ENCODE results near the gene RSF1.
"Not testable (repeated sequence)": the region's sequence is repeated elsewhere in the genome, so short reads cannot be mapped to it uniquely, and the experiment has no call there.

RSF1 gene

GRCh38 chr11:77650123-77650522, 170.4 kb downstream of the RSF1 start:
- Histone ChIP-seq H3K9me3 (ENCODE audit: control insufficient read depth in 5 of 5, low read length in 5 of 5) (no peaks in the 10 kb centered on the region), H3K36me3 (ENCODE audit: control insufficient read depth in 5 of 5, insufficient read depth in 5 of 5, low read length in 5 of 5) (no peaks in the 10 kb centered on the region), H3K4me3 (ENCODE audit: low read depth in 1 of 5, low read length in 5 of 5) (no peak overlapping the region), H3K27ac (ENCODE audit: low read depth, low read length) (no peak overlapping the region), H3K9ac (ENCODE audit: low read length in 5 of 5) (no peak overlapping the region), H3K4me1 (ENCODE audit: control insufficient read depth in 5 of 5, insufficient read depth in 5 of 5, low read length in 5 of 5) (peaks cover 0 to 3% (median 0%) of the 10 kb centered on the region in 5 donors), H3K27me3 (ENCODE audit: control insufficient read depth in 5 of 5, insufficient read depth in 4 of 5, low read length in 5 of 5) (no peaks in the 10 kb centered on the region)

GRCh38 chr11:77647654-77648305, 172.7 kb downstream of the RSF1 start:
- H3K4me3 ChIP-seq (ENCODE audit: low read depth in 1 of 5, low read length in 5 of 5) = no peak overlapping the region
- no peaks in the 10 kb centered on the region for H3K9me3 ChIP-seq (ENCODE audit: control insufficient read depth in 5 of 5, low read length in 5 of 5)
- H3K27me3 ChIP-seq (ENCODE audit: control insufficient read depth in 5 of 5, insufficient read depth in 4 of 5, low read length in 5 of 5) = no peaks in the 10 kb centered on the region
- H3K9ac ChIP-seq (ENCODE audit: low read length in 5 of 5) = no peak overlapping the region
- no peaks in the 10 kb centered on the region for H3K36me3 ChIP-seq (ENCODE audit: control insufficient read depth in 5 of 5, insufficient read depth in 5 of 5, low read length in 5 of 5)
- H3K27ac ChIP-seq (ENCODE audit: low read depth, low read length) = no peak overlapping the region
- H3K4me1 ChIP-seq (ENCODE audit: control insufficient read depth in 5 of 5, insufficient read depth in 5 of 5, low read length in 5 of 5) = peaks cover 0 to 3% (median 0%) of the 10 kb centered on the region in 5 donors

GRCh38 chr11:77644887-77645286, 175.6 kb downstream of the RSF1 start:
- Histone ChIP-seq H3K4me3 (ENCODE audit: low read depth in 1 of 5, low read length in 5 of 5) (no peak overlapping the region), H3K36me3 (ENCODE audit: control insufficient read depth in 5 of 5, insufficient read depth in 5 of 5, low read length in 5 of 5) (no peaks in the 10 kb centered on the region), H3K27me3 (ENCODE audit: control insufficient read depth in 5 of 5, insufficient read depth in 4 of 5, low read length in 5 of 5) (no peaks in the 10 kb centered on the region), H3K9ac (ENCODE audit: low read length in 5 of 5) (no peak overlapping the region), H3K4me1 (ENCODE audit: control insufficient read depth in 5 of 5, insufficient read depth in 5 of 5, low read length in 5 of 5) (peaks cover 0 to 3% (median 0%) of the 10 kb centered on the region in 5 donors), H3K9me3 (ENCODE audit: control insufficient read depth in 5 of 5, low read length in 5 of 5) (no peaks in the 10 kb centered on the region), H3K27ac (ENCODE audit: low read depth, low read length) (no peak overlapping the region)

GRCh38 chr11:77642228-77642627, 178.3 kb downstream of the RSF1 start:
- Histone ChIP-seq H3K4me1 (ENCODE audit: control insufficient read depth in 5 of 5, insufficient read depth in 5 of 5, low read length in 5 of 5) (peaks cover 0 to 11% (median 8%) of the 10 kb centered on the region in 5 donors), H3K9me3 (ENCODE audit: control insufficient read depth in 5 of 5, low read length in 5 of 5) (no peaks in the 10 kb centered on the region), H3K4me3 (ENCODE audit: low read depth in 1 of 5, low read length in 5 of 5) (no peak overlapping the region), H3K27me3 (ENCODE audit: control insufficient read depth in 5 of 5, insufficient read depth in 4 of 5, low read length in 5 of 5) (no peaks in the 10 kb centered on the region), H3K36me3 (ENCODE audit: control insufficient read depth in 5 of 5, insufficient read depth in 5 of 5, low read length in 5 of 5) (no peaks in the 10 kb centered on the region), H3K27ac (ENCODE audit: low read depth, low read length) (no peak overlapping the region), H3K9ac (ENCODE audit: low read length in 5 of 5) (no peak overlapping the region)

- Histone ChIP-seq H3K36me3 (ENCODE audit: control insufficient read depth in 5 of 5, insufficient read depth in 5 of 5, low read length in 5 of 5) (no peaks in the 10 kb centered on the region), H3K27ac (ENCODE audit: low read depth, low read length) (peak within 1 kb of the TSS; percentile 84), H3K4me1 (ENCODE audit: control insufficient read depth in 5 of 5, insufficient read depth in 5 of 5, low read length in 5 of 5) (peaks cover 5 to 29% (median 23%) of the 10 kb centered on the region in 5 donors)
Observed at GRCh38 chr11:77637345-77638165, 183.0 kb downstream of the RSF1 start, which contains the start of gene CLNS1A. Gene CLNS1A (minus strand): TSS chr11:77637794. CDS start chr11:77637714, 80 bp downstream.

GRCh38 chr11:77636731-77637344, 183.7 kb downstream of the RSF1 start:
- Histone ChIP-seq H3K27me3 (ENCODE audit: control insufficient read depth in 5 of 5, insufficient read depth in 4 of 5, low read length in 5 of 5) (no peaks in the 10 kb centered on the region), H3K27ac (ENCODE audit: low read depth, low read length) (peak overlapping the region; percentile 84), H3K4me1 (ENCODE audit: control insufficient read depth in 5 of 5, insufficient read depth in 5 of 5, low read length in 5 of 5) (peaks cover 5 to 29% (median 20%) of the 10 kb centered on the region in 5 donors), H3K36me3 (ENCODE audit: control insufficient read depth in 5 of 5, insufficient read depth in 5 of 5, low read length in 5 of 5) (no peaks in the 10 kb centered on the region), H3K4me3 (ENCODE audit: low read depth in 1 of 5, low read length in 5 of 5) (peak overlapping the region; percentile 65 to 96 (median 93)), H3K9ac (ENCODE audit: low read length in 5 of 5) (peak overlapping the region; percentile 44 to 90 (median 89)), H3K9me3 (ENCODE audit: control insufficient read depth in 5 of 5, low read length in 5 of 5) (no peaks in the 10 kb centered on the region)

More at GRCh38 chr11:77637345-77638165, 183.0 kb downstream of the RSF1 start, which contains the start of gene CLNS1A:
- H3K9me3 ChIP-seq (ENCODE audit: control insufficient read depth in 5 of 5, low read length in 5 of 5) = no peaks in the 10 kb centered on the region
- H3K9ac ChIP-seq (ENCODE audit: low read length in 5 of 5) = peak within 1 kb of the TSS; percentile 86 to 97 (median 90)
- H3K27me3 ChIP-seq (ENCODE audit: control insufficient read depth in 5 of 5, insufficient read depth in 4 of 5, low read length in 5 of 5) = no peaks in the 10 kb centered on the region
- peak within 1 kb of the TSS; percentile 92 to 96 (median 94) for H3K4me3 ChIP-seq (ENCODE audit: low read depth in 1 of 5, low read length in 5 of 5)

- H3K27ac ChIP-seq (ENCODE audit: low read depth, low read length); H3K9me3 ChIP-seq (ENCODE audit: control insufficient read depth in 5 of 5, low read length in 5 of 5); H3K36me3 ChIP-seq (ENCODE audit: control insufficient read depth in 5 of 5, insufficient read depth in 5 of 5, low read length in 5 of 5); H3K4me3 ChIP-seq (ENCODE audit: low read depth in 1 of 5, low read length in 5 of 5); H3K27me3 ChIP-seq (ENCODE audit: control insufficient read depth in 5 of 5, insufficient read depth in 4 of 5, low read length in 5 of 5): not testable (repeated sequence)
- Histone ChIP-seq H3K4me1 (ENCODE audit: control insufficient read depth in 5 of 5, insufficient read depth in 5 of 5, low read length in 5 of 5) (peaks cover 5 to 29% (median 20%) of the 10 kb centered on the region in 5 donors), H3K9ac (ENCODE audit: low read length in 5 of 5) (peak overlapping the region in 1 of 5 donors; percentile 21)
Observed at GRCh38 chr11:77633926-77634325, 186.6 kb downstream of the RSF1 start.

GRCh38 chr11:77630157-77630710, 190.3 kb downstream of the RSF1 start:
- no peak overlapping the region for H3K9ac ChIP-seq (ENCODE audit: low read length in 5 of 5)
- peaks cover 3 to 13% (median 9%) of the 10 kb centered on the region in 5 donors for H3K36me3 ChIP-seq (ENCODE audit: control insufficient read depth in 5 of 5, insufficient read depth in 5 of 5, low read length in 5 of 5)
- H3K9me3 ChIP-seq (ENCODE audit: control insufficient read depth in 5 of 5, low read length in 5 of 5) = no peaks in the 10 kb centered on the region
- no peak overlapping the region for H3K27ac ChIP-seq (ENCODE audit: low read depth, low read length)
- no peaks in the 10 kb centered on the region for H3K27me3 ChIP-seq (ENCODE audit: control insufficient read depth in 5 of 5, insufficient read depth in 4 of 5, low read length in 5 of 5)
- H3K4me3 ChIP-seq (ENCODE audit: low read depth in 1 of 5, low read length in 5 of 5) = no peak overlapping the region
- peaks cover 0 to 7% (median 5%) of the 10 kb centered on the region in 5 donors for H3K4me1 ChIP-seq (ENCODE audit: control insufficient read depth in 5 of 5, insufficient read depth in 5 of 5, low read length in 5 of 5)

GRCh38 chr11:77619576-77620198, 200.8 kb downstream of the RSF1 start:
- H3K9me3 ChIP-seq (ENCODE audit: control insufficient read depth in 5 of 5, low read length in 5 of 5) = no peaks in the 10 kb centered on the region
- H3K27ac ChIP-seq (ENCODE audit: low read depth, low read length) = no peak overlapping the region
- no peaks in the 10 kb centered on the region for H3K27me3 ChIP-seq (ENCODE audit: control insufficient read depth in 5 of 5, insufficient read depth in 4 of 5, low read length in 5 of 5)
- no peak overlapping the region for H3K4me3 ChIP-seq (ENCODE audit: low read depth in 1 of 5, low read length in 5 of 5)
- peaks cover 0 to 13% (median 0%) of the 10 kb centered on the region in 5 donors for H3K4me1 ChIP-seq (ENCODE audit: control insufficient read depth in 5 of 5, insufficient read depth in 5 of 5, low read length in 5 of 5)
- no peak overlapping the region for H3K9ac ChIP-seq (ENCODE audit: low read length in 5 of 5)
- H3K36me3 ChIP-seq (ENCODE audit: control insufficient read depth in 5 of 5, insufficient read depth in 5 of 5, low read length in 5 of 5) = peaks cover 21 to 65% (median 41%) of the 10 kb centered on the region in 5 donors

All from subcutaneous abdominal adipose tissue (tissue), 5 donors.